Memory B cell (primary cell): Measurements from ENCODE around the gene ADGRV1.

Source experiments
- ATAC-seq: fragments of 150-1000 bp; cut with Tn5 transposase; 2 replicates; pipeline ENCODE4 v1.10.0; 2021; ENCODE audit warnings: low read depth, mild to moderate bottlenecking, moderate library complexity
- DNase-seq, 2 donors: peaks; one replicate each; pipeline ENCODE4 v3.0.0; 2022; ENCODE audit warnings: low spot score in 2 of 2
- H3K27ac Mint-ChIP-seq: one replicate; pipeline ENCODE4 v1.8.0; 2022; ENCODE audit warnings: mild to moderate bottlenecking, moderate library complexity, mixed read lengths
- H3K27me3 Mint-ChIP-seq: one replicate; pipeline ENCODE4 v1.8.0; 2022; ENCODE audit warnings: mixed read lengths
- H3K36me3 Mint-ChIP-seq: one replicate; pipeline ENCODE4 v1.8.0; 2022; ENCODE audit warnings: mild to moderate bottlenecking, mixed read lengths
- H3K4me1 Mint-ChIP-seq: one replicate; pipeline ENCODE4 v1.8.0; 2022; ENCODE audit warnings: mixed read lengths
- H3K4me3 Mint-ChIP-seq: one replicate; pipeline ENCODE4 v1.8.0; 2022; ENCODE audit warnings: mild to moderate bottlenecking, moderate library complexity, mixed read lengths
- H3K9me3 Mint-ChIP-seq: one replicate; pipeline ENCODE4 v1.8.0; 2022; ENCODE audit warnings: mixed read lengths

The ADGRV1 gene

DNA sequence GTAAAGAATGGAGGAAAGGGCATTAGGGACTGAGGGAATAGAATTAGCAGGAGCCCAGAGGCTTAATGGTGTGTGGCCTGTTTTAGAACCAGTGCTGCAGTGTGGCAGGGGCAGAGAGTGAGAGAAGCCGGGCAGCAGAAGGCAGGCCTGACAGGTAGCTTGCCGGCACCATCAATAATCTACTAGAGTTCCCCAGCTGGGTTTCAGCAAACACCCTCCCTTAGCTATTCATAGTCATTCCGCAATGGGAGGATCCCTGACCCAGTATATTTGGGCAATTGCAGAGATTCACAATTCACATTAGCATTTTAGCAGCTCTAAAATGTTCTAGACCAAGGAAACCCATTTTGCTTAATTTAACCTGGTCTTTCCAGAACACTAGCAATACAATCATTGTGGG, 596.7 kb downstream of the ADGRV1 start:
- H3K9me3 Mint-ChIP-seq, result no peaks in the 10 kb centered on the region
- H3K36me3 Mint-ChIP-seq, result no peaks in the 10 kb centered on the region
- DNase-seq (no peak), ATAC-seq (no peak)
- H3K27ac Mint-ChIP-seq, result no peak overlapping the region
- H3K4me3 Mint-ChIP-seq, result no peak overlapping the region
- H3K4me1 Mint-ChIP-seq, result no peaks in the 10 kb centered on the region
- H3K27me3 Mint-ChIP-seq, result no peaks in the 10 kb centered on the region

DNA sequence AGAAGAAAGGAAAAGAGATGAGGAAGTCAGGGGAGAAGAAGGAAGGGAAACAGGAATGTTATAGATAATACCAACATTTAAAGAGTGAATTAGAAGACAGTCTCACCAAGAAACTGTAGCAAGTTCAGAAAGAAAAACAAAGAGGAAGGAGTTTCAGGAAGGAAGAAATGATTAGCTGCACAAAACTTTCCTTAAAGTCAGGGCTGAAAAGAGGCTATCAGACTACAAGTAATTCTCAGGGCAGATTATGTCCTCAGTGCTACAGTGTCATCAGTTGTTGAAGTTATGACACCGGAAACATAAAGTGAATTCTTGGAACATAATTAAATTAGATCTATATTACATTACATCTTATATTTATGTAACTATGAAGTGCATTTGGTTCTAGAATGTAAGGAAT, 597.6 kb downstream of the ADGRV1 start:
- no peaks in the 10 kb centered on the region for H3K4me1 Mint-ChIP-seq
- DNase-seq, result no peak
- H3K27ac Mint-ChIP-seq, result no peak overlapping the region

DNA sequence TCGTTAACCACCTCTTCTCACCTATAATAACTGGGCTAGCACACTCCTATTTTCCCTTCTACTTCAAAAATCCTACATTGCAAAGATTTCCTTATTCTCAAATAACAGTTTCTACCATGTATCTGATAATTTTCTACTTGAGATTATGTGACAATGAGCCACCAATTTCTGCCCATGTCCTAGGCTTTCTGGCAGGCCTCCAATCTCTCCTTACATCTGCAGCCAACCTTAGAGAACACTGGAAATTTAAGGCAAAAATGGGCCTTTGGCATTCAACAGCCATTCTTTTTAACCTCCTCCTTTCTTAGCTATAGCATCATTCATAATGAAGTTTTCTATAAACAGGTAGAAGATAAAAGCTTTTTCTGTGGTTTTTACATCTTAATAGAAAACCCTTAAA, 599.4 kb downstream of the ADGRV1 start:
- no peak for ATAC-seq
- no peaks in the 10 kb centered on the region for H3K36me3 Mint-ChIP-seq
- H3K4me3 Mint-ChIP-seq, result no peak overlapping the region
- peaks cover 10% of the 10 kb centered on the region for H3K4me1 Mint-ChIP-seq
- DNase-seq, result no peak
- no peak overlapping the region for H3K27ac Mint-ChIP-seq
- no peaks in the 10 kb centered on the region for H3K27me3 Mint-ChIP-seq
- no peaks in the 10 kb centered on the region for H3K9me3 Mint-ChIP-seq

More for the DNA sequence above, 597.6 kb downstream of the ADGRV1 start:
- H3K36me3 Mint-ChIP-seq, result no peaks in the 10 kb centered on the region
- H3K4me3 Mint-ChIP-seq, result no peak overlapping the region
- H3K9me3 Mint-ChIP-seq, result no peaks in the 10 kb centered on the region
- no peak for ATAC-seq
- H3K27me3 Mint-ChIP-seq, result no peaks in the 10 kb centered on the region

DNA sequence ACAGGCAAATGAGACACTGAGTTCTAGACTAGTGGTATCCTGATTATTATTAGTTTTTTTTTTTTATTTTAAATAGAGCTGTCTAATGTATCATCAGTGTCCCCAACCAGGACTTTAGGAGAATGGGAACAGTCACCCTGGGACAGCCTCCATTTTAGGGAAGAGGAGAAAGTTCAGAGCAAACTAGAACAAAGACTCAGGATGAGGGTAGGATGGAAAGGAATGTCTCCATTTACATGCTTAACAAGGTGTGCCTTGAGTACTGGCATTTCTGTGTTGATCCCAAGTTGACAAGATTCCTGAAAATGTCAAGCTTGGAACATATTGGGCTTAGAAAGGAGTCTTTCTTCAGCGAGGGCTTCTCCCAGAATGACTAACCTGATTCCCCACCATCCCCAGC, 601.0 kb downstream of the ADGRV1 start:
- Mint-ChIP-seq H3K36me3 (no peaks in the 10 kb centered on the region), H3K4me3 (no peak overlapping the region), H3K27ac (no peak overlapping the region), H3K4me1 (peaks cover 10% of the 10 kb centered on the region), H3K27me3 (no peaks in the 10 kb centered on the region), H3K9me3 (no peaks in the 10 kb centered on the region)
- no peak for ATAC-seq
- no peak for DNase-seq

DNA sequence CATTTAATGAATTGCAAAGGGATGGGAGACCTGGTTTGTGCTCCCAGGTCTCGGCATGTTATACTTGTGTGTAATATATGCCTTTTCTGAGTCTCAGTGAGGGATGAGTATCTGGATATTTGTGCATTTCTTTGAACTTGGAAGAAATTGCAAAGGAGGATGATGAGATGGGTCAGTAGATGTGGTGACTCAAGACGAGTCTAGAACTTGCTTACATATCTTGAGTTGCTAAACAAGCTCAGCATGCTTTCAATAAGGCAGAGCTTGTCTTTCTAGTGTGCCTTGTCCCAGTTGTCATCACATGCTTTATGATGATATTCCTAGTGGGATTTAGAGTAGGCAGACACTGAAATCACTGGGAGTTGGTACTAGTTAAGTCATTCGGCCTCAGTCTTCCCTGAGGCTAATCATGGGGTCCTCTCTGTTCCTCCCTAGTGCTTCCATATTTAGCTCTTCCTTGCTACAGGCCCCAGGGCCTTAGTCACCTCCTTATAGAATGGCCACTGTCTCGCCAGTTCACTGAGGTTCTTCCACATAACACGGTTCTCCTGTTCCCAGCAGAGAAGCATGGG, 602.2 kb downstream of the ADGRV1 start:
- no peak overlapping the region for H3K27ac Mint-ChIP-seq
- H3K4me3 Mint-ChIP-seq, result no peak overlapping the region
- H3K4me1 Mint-ChIP-seq, result peaks cover 10% of the 10 kb centered on the region
- ATAC-seq (no peak), DNase-seq (no peak)
- no peaks in the 10 kb centered on the region for H3K36me3 Mint-ChIP-seq
- no peaks in the 10 kb centered on the region for H3K9me3 Mint-ChIP-seq
- H3K27me3 Mint-ChIP-seq, result no peaks in the 10 kb centered on the region

DNA sequence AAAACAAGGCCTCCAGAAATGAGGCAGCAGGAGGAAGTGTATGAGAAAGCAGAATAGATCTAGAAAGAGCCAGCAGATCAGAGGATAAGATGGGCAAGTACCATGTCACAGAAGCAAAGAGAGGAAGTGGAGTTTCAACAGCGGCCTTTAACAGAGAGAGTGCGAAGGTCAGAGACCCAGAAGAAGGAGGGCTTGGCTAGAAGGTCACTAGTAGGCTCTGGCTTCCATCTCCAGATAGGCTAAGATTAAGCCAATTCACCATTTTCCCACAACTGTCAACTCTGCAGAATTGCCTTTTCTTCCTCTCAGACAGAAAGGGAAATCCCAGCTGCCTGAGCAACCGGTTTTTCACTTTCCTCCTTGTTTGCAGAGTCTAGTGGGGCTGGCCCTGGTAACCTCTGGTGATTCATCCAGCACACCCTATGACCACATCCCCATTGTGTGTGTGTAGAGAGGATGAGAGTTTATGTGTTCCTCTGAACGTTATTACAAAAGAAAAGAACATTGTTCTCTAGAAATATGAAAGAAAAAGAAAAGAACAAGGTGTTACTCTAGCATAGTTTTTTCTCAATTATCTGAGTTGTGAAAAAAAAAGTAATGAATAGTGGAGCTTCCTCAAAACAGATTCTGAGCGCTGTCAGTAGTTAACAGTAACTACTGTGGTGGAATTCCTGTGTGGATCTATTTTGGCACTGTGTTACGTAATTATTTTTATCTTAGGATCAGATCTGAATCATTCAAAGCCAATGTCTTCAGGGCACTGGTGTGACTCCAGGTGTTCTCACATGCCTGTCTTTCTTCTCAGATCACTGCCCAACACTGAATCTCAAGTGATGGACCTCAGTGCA, 604.2 kb downstream of the ADGRV1 start:
- no peaks in the 10 kb centered on the region for H3K9me3 Mint-ChIP-seq
- no peak for DNase-seq
- H3K36me3 Mint-ChIP-seq, result no peaks in the 10 kb centered on the region
- no peak overlapping the region for H3K4me3 Mint-ChIP-seq
- ATAC-seq, result peak; percentile 78
- peaks cover 10% of the 10 kb centered on the region for H3K4me1 Mint-ChIP-seq
- no peaks in the 10 kb centered on the region for H3K27me3 Mint-ChIP-seq
- H3K27ac Mint-ChIP-seq, result peak overlapping the region; percentile 4

DNA sequence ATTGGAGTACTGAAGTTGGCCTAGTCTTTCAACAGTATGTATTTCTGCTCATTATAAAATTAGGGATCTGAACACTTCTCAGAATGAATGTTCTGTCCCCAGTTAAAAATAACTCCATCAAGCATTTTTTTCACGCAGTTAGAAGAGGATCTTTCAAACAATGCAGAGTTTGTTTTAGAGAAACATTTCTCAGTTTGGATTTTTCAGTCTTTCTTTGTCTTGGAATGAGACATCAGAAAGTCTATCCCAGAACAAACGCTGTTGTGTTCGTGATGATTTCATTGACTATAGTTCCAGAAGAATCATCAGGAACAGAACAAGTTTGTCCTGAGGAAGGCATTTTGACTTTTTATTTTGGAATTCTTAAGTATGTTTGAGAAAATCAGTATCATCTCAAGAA, 605.8 kb downstream of the ADGRV1 start:
- Mint-ChIP-seq H3K27ac (no peak overlapping the region), H3K27me3 (no peaks in the 10 kb centered on the region), H3K4me3 (no peak overlapping the region), H3K9me3 (no peaks in the 10 kb centered on the region), H3K4me1 (peaks cover 10% of the 10 kb centered on the region), H3K36me3 (no peaks in the 10 kb centered on the region)
- ATAC-seq (no peak), DNase-seq (no peak)

DNA sequence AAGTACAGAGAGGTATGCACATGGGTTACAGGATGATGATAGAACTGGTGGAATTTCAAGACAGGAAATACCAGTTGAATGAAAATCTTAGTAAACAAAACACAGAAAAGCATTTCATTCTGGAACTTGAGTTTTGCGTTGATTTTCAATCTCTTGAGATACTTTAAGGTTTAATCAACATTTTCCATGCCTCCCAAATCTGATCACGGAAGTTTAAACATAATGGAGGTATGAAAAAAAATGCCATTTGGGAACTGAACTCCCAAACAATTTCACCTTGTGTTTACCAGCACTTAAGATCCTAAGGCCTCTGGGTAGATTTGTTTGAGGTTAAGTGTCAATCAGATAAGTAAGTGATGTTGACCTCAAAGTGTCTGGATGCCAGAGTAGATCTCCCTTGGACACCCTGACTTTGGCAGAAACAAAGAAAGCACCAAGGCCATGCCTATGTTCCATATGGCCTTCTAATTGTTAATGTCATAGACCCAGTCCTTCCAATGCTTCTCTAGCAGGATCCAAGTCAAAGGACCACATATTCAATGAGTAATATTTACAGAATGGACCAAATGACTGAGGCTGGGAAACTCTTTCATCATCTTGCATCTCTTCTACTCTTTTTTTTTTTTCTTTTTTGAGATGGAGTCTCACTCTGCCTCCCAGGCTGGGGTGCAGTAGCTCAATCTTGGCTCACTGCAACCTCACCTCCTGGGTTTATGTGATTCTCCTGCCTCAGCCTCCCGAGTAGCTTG, 607.6 kb downstream of the ADGRV1 start:
- no peak overlapping the region for H3K4me3 Mint-ChIP-seq
- no peaks in the 10 kb centered on the region for H3K9me3 Mint-ChIP-seq
- H3K27ac Mint-ChIP-seq, result no peak overlapping the region
- peaks cover 10% of the 10 kb centered on the region for H3K4me1 Mint-ChIP-seq
- H3K27me3 Mint-ChIP-seq, result no peaks in the 10 kb centered on the region
- no peaks in the 10 kb centered on the region for H3K36me3 Mint-ChIP-seq
- DNase-seq (no peak), ATAC-seq (no peak)

DNA sequence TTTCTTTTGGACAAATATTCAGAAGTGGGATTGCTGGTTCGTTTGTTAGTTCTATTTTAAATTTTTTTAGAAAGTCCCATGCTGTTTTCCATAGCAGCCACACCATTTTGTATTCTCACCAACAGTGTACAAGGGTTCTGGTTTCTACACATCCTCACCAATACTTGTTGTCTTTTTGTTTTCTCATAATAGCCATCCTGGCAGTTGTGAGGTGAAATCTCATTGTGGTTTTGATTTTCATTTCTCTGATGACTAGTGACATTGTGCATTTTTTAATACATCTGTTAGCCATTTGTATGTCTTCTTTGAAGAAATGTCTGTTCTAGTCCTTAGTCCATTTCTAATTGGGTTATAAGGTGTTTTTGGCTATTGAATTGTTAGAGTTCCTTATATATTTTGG, 610.3 kb downstream of the ADGRV1 start:
- H3K36me3 Mint-ChIP-seq, result no peaks in the 10 kb centered on the region

DNA sequence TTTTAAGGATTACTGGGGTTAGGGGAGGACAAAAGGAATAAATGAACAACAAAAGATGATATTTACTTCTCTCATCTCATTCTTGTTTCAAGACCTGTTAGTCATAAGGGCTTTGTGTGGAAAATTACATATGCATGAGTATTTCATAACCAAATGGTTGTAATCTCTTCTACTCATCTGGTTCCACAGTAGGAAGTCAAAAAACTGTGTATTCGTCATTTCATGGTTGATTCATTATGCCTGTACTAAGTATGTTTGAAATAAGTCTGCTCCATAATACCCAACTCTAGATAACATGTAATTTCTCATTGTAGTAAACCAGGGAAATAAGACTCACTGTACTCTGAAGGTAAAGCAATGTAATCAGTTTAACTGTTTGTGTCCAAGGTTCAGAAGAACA, 611.7 kb downstream of the ADGRV1 start:
- Mint-ChIP-seq H3K4me3 (no peak overlapping the region), H3K36me3 (no peaks in the 10 kb centered on the region), H3K9me3 (no peaks in the 10 kb centered on the region), H3K27ac (no peak overlapping the region), H3K4me1 (no peaks in the 10 kb centered on the region), H3K27me3 (peaks cover 3% of the 10 kb centered on the region)
- ATAC-seq (no peak), DNase-seq (no peak)

More for the DNA sequence above, 610.3 kb downstream of the ADGRV1 start:
- peaks cover 3% of the 10 kb centered on the region for H3K27me3 Mint-ChIP-seq
- no peak for ATAC-seq
- no peak for DNase-seq
- no peak overlapping the region for H3K27ac Mint-ChIP-seq
- H3K4me3 Mint-ChIP-seq, result no peak overlapping the region
- H3K4me1 Mint-ChIP-seq, result no peaks in the 10 kb centered on the region
- no peaks in the 10 kb centered on the region for H3K9me3 Mint-ChIP-seq

DNA sequence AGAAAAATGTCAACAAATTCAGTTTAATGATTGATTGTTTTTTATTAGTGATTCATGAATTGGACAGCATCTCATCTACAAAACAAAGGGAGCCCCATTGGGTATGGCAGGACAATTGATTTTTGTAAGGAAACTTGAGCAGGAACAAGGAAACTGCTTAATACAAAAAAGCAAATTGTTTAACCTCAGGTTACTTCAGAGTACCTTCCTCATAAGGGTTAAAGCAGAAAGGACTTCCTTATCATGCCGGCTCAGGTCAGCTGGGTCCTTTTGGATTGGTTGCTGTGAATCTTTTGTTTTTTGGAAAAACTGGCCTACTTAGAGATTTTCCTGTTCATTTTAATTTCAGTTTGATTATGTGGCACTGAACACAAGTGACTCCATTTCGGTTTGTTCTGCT, 612.7 kb downstream of the ADGRV1 start:
- Mint-ChIP-seq H3K4me3 (no peak overlapping the region), H3K9me3 (no peaks in the 10 kb centered on the region), H3K27me3 (peaks cover 3% of the 10 kb centered on the region), H3K27ac (no peak overlapping the region), H3K4me1 (peaks cover 1% of the 10 kb centered on the region), H3K36me3 (no peaks in the 10 kb centered on the region)
- no peak for DNase-seq
- no peak for ATAC-seq

DNA sequence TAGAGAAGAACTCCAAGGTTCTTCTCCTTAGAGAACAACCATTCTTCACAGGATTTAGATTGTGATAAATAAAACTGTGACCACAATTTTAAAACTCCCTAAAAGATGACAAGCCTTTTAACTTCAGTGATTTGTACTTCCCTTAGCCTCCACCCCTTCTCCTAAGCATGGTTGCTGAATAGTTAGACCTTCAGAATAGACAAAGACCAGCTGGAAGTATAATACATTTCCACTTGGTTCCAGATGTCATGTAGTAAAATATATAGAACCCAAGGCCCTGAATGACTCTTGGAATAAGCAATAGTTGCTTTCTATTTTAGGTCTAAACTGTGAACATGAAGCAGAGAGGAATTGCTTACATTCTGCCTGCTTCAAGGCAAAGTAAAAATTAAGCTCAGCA, 615.8 kb downstream of the ADGRV1 start:
- Mint-ChIP-seq H3K9me3 (no peaks in the 10 kb centered on the region), H3K27me3 (peaks cover 3% of the 10 kb centered on the region), H3K4me1 (peaks cover 5% of the 10 kb centered on the region), H3K27ac (no peak overlapping the region), H3K36me3 (no peaks in the 10 kb centered on the region), H3K4me3 (no peak overlapping the region)
- DNase-seq, result no peak
- no peak for ATAC-seq

DNA sequence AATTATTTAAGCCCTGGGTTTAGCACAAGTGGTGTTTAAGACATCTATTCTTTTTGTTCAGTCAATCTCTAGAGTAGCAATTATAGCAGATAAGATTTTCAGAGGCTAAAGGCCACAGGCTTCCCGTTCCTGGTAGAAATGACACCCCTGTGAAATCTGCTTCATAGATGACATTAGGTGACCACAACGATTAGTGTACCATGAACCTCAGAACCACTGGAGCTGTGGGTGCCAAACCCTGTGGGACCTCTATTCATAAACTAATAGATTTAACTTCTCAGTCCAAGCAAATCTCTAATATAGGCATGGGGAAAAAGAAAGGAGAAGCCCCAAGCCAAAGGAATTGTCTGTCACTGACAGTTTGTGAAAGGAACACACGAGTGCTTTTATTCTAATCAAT, 617.1 kb downstream of the ADGRV1 start:
- DNase-seq (no peak), ATAC-seq (no peak)
- H3K4me1 Mint-ChIP-seq, result peaks cover 8% of the 10 kb centered on the region
- H3K27me3 Mint-ChIP-seq, result peaks cover 3% of the 10 kb centered on the region
- no peak overlapping the region for H3K27ac Mint-ChIP-seq
- H3K9me3 Mint-ChIP-seq, result no peaks in the 10 kb centered on the region
- no peak overlapping the region for H3K4me3 Mint-ChIP-seq
- no peaks in the 10 kb centered on the region for H3K36me3 Mint-ChIP-seq

DNA sequence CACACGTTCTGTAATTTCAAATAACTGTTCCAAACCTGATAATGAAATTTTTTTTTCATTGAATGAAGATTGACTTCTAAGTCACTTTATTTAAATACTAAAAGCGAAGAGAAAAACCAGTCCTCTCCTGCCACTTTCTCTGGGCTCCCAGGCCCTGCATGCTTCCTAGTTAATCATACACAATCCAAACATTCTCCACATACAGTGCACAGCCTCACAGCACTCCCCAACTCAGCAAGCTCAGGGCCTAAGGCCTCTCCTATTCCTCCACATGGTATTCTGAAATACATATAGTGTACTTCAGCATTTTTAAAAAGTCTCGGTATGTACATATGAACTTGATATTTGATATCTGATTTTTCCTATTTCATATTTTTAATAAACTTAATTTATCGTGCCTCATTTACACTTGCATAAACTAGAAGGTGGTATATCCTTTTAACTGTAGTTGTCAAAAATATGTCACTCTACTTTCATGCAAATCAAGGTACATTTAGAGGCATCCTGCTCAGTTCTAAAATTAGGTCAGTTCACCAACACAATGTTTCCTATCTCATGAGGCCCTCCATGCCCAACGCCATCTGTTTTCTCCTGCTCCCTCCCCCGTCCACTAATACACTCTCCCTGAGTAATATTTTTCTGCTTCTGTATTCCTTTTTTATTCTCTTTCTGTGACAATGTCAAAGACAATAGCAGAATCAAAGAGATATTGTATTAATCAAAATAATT, 617.9 kb downstream of the ADGRV1 start:
- Mint-ChIP-seq H3K9me3 (no peaks in the 10 kb centered on the region), H3K4me1 (peaks cover 9% of the 10 kb centered on the region), H3K36me3 (no peaks in the 10 kb centered on the region), H3K4me3 (no peak overlapping the region), H3K27ac (no peak overlapping the region), H3K27me3 (peaks cover 3% of the 10 kb centered on the region)
- ATAC-seq, result no peak
- DNase-seq, result no peak
